Brain microvascular endothelial cell (primary cell): ENCODE measurements around the gene DDX5.

ENCODE experiments used
- DNase-seq: peaks from one replicate; pipeline ENCODE4 v3.0.0-alpha.2; 2020
- H3K27ac ChIP-seq: fragments of 250-450 bp; sonication (Bioruptor Pico); 2 replicates; pipeline ENCODE4 v1.5.1; 2020; ENCODE audit warnings: mild to moderate bottlenecking, moderate library complexity
- H3K27me3 ChIP-seq: fragments of 250-450 bp; sonication (Bioruptor Pico); replicated peaks from 2 replicates; pipeline ENCODE4 v1.5.1; 2020; ENCODE audit warnings: mild to moderate bottlenecking
- H3K36me3 ChIP-seq: fragments of 250-450 bp; sonication (Bioruptor Pico); replicated peaks from 2 replicates; pipeline ENCODE4 v1.5.1; 2020; ENCODE audit warnings: mild to moderate bottlenecking
- H3K4me3 ChIP-seq: 2 replicates; pipeline ENCODE4 v1.5.1; 2011; ENCODE audit warnings: low read depth, mild to moderate bottlenecking, control low read depth, low read length, moderate library complexity
- CTCF ChIP-seq: IDR thresholded peaks from 2 replicates; pipeline ENCODE4 v1.5.1; 2011; ENCODE audit warnings: low read depth, mild to moderate bottlenecking, moderate library complexity, low read length, control low read depth, inconsistent platforms; ENCODE audit errors: missing control alignments
- in situ Hi-C: cut with HindIII; loops from 2 replicates; pipeline ENCODE4 v1.10.0; 2017; ENCODE audit warnings: low sequenced_read_pairs, low pct_ligation_motif_present

DDX5 gene

GRCh38 chr17:64508683-64509082, 2.6 kb upstream of the DDX5 start:
- TF ChIP-seq CTCF = no peak
- in situ Hi-C loops = no loop called here
- H3K4me3 ChIP-seq = no peak overlapping the region
- H3K27ac ChIP-seq = no peak overlapping the region
- H3K27me3 ChIP-seq = no peaks in the 10 kb centered on the region
- peaks cover 46% of the 10 kb centered on the region for H3K36me3 ChIP-seq
- DNase-seq = no peak

GRCh38 chr17:64507413-64507782, 1.3 kb upstream of the DDX5 start:
- Histone ChIP-seq H3K27ac (peak overlapping the region; percentile 100), H3K4me3 (peak overlapping the region; percentile 97), H3K36me3 (peaks cover 59% of the 10 kb centered on the region), H3K27me3 (no peaks in the 10 kb centered on the region)
- peak; percentile 57 for DNase-seq
- peak; percentile 57 for TF ChIP-seq CTCF
- in situ Hi-C loops = no loop called here

- TF ChIP-seq CTCF = peak; percentile 1
- H3K27ac ChIP-seq = peak within 1 kb of the TSS; percentile 100
- H3K4me3 ChIP-seq = peak within 1 kb of the TSS; percentile 97
- peaks cover 62% of the 10 kb centered on the region for H3K36me3 ChIP-seq
- H3K27me3 ChIP-seq = no peaks in the 10 kb centered on the region
- DNase-seq = peak; percentile 96
- in situ Hi-C loops = no loop called here
Measured at GRCh38 chr17:64506576-64507412, 705 bp upstream of the DDX5 start, which contains the start of gene CEP95. TSS of gene CEP95 (plus strand) at chr17:64506977. CDS start at chr17:64507098, 121 bp downstream.

GRCh38 chr17:64505340-64506200, 519 bp downstream of the DDX5 start:
- Histone ChIP-seq H3K4me3 (peak overlapping the region; percentile 97), H3K36me3 (peaks cover 64% of the 10 kb centered on the region), H3K27me3 (no peaks in the 10 kb centered on the region), H3K27ac (peak overlapping the region; percentile 100)
- peak; percentile 69 for DNase-seq
- in situ Hi-C loops = no loop called here
- no peak for TF ChIP-seq CTCF

GRCh38 chr17:64504769-64505339, 1.2 kb downstream of the DDX5 start:
- peak; percentile 43 for DNase-seq
- no peaks in the 10 kb centered on the region for H3K27me3 ChIP-seq
- peak overlapping the region; percentile 97 for H3K4me3 ChIP-seq
- no peak for TF ChIP-seq CTCF
- peaks cover 64% of the 10 kb centered on the region for H3K36me3 ChIP-seq
- in situ Hi-C loops = no loop called here
- H3K27ac ChIP-seq = peak overlapping the region; percentile 100
